CD4-positive, alpha-beta T cell treated with Interleukin-12 subunit alpha and Interleukin-12 subunit beta, for 1 hour (primary cell): ENCODE results near the gene VAMP2.
A peak's percentile ranks its signal among the peaks of the same experiment; 100 is the strongest.

Source experiments
- DNase-seq: peaks from one replicate; pipeline ENCODE4 v3.0.0-alpha.2; 2020

VAMP2 gene

DNA sequence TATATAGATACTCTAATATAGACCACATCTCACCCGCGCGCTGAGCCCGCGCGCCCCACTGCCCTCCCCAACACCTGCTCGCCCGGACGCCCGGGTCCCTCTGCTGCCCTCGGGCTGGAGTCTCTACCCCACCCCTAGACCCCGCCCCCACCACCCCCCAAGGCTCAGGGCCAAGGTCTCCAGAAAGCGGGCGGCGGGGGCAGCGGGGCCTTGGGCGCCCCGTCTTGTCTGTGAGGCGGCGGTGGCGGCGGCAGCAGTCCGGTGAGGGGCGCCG is 41.4 kb downstream of the VAMP2 start:
- no peak for DNase-seq

DNA sequence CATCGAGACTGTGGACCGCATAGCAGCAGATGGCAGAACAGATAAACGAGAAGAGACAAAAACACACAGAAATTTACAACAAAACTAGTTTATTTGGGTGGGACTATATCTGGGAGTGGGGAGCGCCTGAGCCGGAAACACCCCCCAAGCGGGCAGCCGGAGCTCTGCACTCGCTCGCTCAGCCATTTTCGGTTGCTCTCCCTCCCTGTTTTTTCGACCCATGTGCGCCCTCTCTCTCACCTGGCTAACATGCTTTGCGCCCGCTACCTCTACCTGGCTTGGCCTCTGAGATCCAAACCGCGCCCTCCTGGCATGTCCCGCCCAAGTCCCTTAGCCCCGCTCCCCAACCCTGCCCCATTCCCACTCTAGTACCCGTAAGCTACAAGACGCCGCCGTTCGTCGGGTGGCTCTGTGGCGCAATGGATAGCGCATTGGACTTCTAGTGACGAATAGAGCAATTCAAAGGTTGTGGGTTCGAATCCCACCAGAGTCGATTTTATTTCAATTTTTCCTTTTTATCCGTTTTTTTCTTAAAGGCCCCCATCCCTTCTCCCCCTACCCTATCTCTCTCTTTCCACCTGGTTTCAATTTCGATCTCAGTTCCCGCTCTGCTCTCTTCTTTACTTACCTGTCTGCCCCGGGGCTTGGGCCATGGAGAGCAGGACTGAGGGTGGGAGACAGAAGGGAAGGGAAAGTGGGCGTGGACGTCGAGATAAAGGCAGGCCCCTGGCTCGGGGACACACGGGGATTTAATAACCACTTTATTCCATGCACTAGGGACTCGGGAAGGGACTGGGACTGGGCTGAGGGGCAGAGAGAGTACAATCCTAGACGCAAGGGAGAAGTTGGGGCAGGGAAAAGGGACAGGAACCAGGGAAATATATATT is 42.0 kb downstream of the VAMP2 start:
- DNase-seq: peak; percentile 76

GRCh38 chr17:8119581-8120519 is 42.9 kb downstream of the VAMP2 start:
- peak; percentile 93 for DNase-seq

GRCh38 chr17:8118769-8119580 is 43.8 kb downstream of the VAMP2 start:
- peak; percentile 89 for DNase-seq

DNA sequence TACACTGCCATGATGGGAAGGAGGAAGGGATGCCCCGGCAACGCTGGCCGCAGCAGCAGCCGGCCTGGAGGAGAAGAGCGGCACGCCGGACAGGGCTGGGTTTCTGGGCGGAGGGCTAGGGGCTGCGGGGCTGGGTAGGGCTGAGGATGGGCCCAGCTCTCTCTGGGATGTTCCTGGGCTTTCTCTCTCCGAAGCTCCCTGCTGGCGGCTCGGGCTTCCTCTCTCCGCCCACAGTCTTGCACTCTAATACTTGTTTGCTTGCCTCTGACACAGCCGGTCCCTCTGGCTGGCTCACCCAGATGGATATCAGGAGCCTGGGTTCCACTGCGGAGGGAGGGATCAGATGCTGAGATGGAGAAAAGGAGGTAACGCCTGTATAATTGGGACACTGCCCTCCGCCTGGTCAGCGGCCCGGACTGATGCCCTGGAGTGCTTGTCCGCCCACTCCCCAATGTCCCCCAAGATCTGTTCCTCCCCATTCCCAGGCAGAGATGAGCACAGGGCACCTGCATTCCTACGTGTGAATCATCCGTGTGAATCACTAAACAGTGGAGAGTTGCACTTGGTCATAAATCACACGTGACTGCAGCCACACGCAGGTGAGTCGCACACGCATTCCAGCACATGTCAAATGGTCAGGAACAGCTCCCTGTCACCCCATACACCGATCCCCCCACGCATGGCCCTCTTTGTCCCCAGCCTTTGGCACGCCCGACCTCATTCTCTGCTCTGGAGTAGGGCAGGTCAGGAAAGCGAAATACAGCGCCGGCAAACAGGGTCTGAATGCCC is 44.6 kb downstream of the VAMP2 start, which contains the start of gene ALOXE3:
TSS of gene ALOXE3 (minus strand) at position 535 of the 789 bp plus-strand sequence. CDS start at position 11, 524 bp downstream.
- no peak for DNase-seq

- DNase-seq: no peak
Observed at GRCh38 chr17:8117367-8117979, 45.3 kb downstream of the VAMP2 start.

DNA sequence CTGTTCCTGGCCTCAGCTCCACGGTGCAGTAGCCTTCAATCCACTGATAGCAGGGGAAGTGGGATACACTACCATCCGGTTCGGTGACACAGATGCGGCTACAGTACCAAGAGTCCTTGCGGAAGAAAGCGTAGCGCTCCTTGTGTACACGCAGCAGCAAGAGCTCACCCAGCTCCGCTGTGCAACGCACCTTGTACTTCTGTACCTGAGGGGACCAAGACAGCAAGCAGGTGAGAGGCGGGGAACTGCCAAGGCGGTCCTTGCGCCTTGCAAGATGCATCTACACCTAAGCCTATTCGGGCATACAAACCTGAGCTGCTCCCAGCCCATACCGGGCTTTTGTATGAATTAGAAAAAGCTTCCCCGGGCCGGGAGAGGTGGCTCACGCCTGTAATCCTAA is 46.0 kb downstream of the VAMP2 start:
- DNase-seq: no peak

DNA sequence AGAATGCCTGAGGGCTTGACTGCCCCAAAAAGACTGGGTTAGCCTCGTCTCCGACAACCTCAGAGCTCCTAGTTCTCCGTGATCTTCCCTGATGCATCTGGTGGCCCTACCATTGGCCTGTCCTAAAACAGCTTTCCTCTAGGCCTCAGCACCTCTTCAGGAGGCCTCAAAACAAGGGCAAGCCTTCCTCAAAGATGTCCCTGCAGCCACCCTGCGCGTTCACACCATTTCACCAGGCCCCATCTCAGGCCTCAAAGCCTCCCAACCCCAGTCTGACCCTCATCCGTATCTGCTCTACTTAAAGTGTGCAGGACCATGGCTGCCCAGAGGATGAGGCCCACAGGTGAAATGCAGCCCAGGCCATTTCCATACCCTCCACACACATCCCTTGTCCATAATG is 51.8 kb downstream of the VAMP2 start:
- no peak for DNase-seq

DNA sequence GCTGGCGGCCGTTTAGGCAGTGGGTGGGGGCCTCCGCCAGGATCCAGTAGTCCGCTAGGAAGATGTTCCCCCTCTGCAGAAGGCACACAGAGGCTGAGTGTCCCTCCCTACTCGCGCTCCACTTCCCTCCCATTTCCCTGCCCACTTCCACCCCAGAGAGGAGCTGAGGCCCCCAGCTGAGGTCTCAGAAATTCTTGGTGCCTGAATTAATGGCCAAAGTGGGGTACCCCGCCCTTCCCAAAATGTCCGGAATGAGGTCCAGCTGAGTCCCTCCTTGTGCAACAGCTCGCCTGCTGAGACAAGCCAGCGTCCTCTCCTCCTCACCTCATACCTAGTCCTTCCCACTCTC is 52.3 kb downstream of the VAMP2 start:
- DNase-seq: no peak

DNA sequence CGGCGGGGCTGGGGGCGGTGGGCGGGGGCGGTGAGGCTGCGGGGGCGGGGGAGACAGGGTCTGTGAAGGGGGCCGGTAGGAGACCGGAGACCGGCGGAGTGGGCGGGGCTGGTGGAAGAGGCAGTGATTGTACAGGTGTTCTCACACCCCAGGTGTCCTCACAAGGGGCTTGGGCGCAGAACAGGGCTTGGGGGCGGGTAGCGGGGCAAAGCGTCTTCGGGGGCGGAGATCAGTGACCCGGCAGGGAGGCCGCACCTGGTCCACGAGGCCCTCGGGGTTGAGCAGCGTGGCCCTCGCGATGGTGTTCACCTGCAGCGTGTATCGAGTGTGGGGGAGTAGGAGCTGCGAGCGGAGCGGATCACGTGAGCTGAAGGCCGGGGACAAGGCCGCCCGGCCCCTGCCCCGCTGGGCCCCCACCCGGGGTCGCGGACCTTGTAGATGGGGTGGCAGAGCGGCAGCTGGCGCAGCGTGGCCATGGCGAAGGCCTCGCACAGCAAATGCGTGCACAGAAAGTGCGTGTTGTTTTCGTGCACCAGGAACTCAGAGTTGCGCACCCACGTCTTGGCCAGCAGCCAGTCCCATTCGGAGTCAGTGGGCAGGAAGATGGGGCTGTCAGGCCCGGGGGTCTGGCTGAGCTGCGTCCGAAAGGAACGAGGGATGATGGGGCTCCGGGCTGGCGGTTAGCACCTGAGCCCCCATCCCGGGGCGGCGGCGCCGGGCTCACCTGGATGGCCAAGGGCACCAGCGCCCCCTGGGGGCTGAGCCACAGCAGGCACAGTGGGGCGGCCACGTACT is 52.9 kb downstream of the VAMP2 start:
- peak; percentile 83 for DNase-seq
